H9 (cell line): ENCODE results near the gene CPD. TPM values are rescaled to one million over a fixed set of nuclear protein-coding genes. Genes with fewer than 3 reads are reported as not detected.

ENCODE experiments used
- DNase-seq: peaks from one replicate; pipeline ENCODE4 v3.0.0-alpha.2; 2017
- H2AFZ ChIP-seq: one replicate; pipeline ENCODE4 v1.6.1; 2013; ENCODE audit warnings: mild to moderate bottlenecking, low read length, control low read depth, moderate library complexity
- H2AK5ac ChIP-seq: 2 replicates; pipeline ENCODE4 v1.6.1; 2013; ENCODE audit warnings: low read length, control low read depth, mixed read lengths; ENCODE audit not compliant: insufficient read length
- H2BK120ac ChIP-seq: one replicate; pipeline ENCODE4 v1.6.1; 2013; ENCODE audit warnings: low read depth, mild to moderate bottlenecking, low read length, control low read depth, inconsistent platforms; ENCODE audit not compliant: poor library complexity, severe bottlenecking
- H2BK12ac ChIP-seq: 2 replicates; pipeline ENCODE4 v1.6.1; 2013; ENCODE audit warnings: low read length, control low read depth, mixed read lengths, low read depth; ENCODE audit not compliant: insufficient read length
- H2BK15ac ChIP-seq: 2 replicates; pipeline ENCODE4 v1.6.1; 2013; ENCODE audit warnings: low read depth, low read length, control low read depth
- H2BK20ac ChIP-seq: one replicate; pipeline ENCODE4 v1.6.1; 2013; ENCODE audit warnings: low read depth, mild to moderate bottlenecking, low read length, control low read depth, inconsistent platforms; ENCODE audit not compliant: poor library complexity, severe bottlenecking
- H2BK5ac ChIP-seq: 2 replicates; pipeline ENCODE4 v1.6.1; 2013; ENCODE audit warnings: low read length, control low read depth, mixed read lengths; ENCODE audit not compliant: insufficient read length
- H3K14ac ChIP-seq: 2 replicates; pipeline ENCODE4 v1.6.1; 2013; ENCODE audit warnings: low read length, control low read depth; ENCODE audit not compliant: insufficient read depth
- H3K18ac ChIP-seq: 2 replicates; pipeline ENCODE4 v1.6.1; 2013; ENCODE audit warnings: low read depth, mild to moderate bottlenecking, mixed read lengths, low read length, control low read depth; ENCODE audit not compliant: insufficient read length
- H3K23ac ChIP-seq: 2 replicates; pipeline ENCODE4 v1.6.1; 2013; ENCODE audit warnings: low read length, control low read depth, mixed read lengths, low read depth; ENCODE audit not compliant: insufficient read length
- H3K23me2 ChIP-seq: 2 replicates; pipeline ENCODE4 v1.6.1; 2013; ENCODE audit warnings: low read depth, mild to moderate bottlenecking, mixed read lengths, low read length, control low read depth; ENCODE audit not compliant: insufficient read length, poor library complexity, severe bottlenecking
- H3K27ac ChIP-seq: 2 replicates; pipeline ENCODE4 v1.5.1; 2013; ENCODE audit warnings: low read length, control low read depth, mixed read lengths, low read depth; ENCODE audit not compliant: insufficient read length
- H3K27me3 ChIP-seq: 2 replicates; pipeline ENCODE4 v1.6.1; 2013; ENCODE audit warnings: low read length, control low read depth, inconsistent platforms; ENCODE audit not compliant: insufficient read depth
- H3K4ac ChIP-seq: 2 replicates; pipeline ENCODE4 v1.6.1; 2013; ENCODE audit warnings: low read depth, mild to moderate bottlenecking, control low read depth, inconsistent platforms, low read length, moderate library complexity
- H3K4me1 ChIP-seq: 2 replicates; pipeline ENCODE4 v1.6.1; 2013; ENCODE audit warnings: low read length, control low read depth, inconsistent platforms; ENCODE audit not compliant: insufficient read depth
- H3K4me2 ChIP-seq: 2 replicates; pipeline ENCODE4 v1.6.1; 2013; ENCODE audit warnings: low read length, control low read depth, mixed read lengths; ENCODE audit not compliant: insufficient read length, insufficient read depth
- H3K56ac ChIP-seq: 2 replicates; pipeline ENCODE4 v1.6.1; 2013; ENCODE audit warnings: low read depth, mild to moderate bottlenecking, mixed read lengths, low read length, control low read depth; ENCODE audit not compliant: insufficient read length
- H3K79me1 ChIP-seq: 2 replicates; pipeline ENCODE4 v1.6.1; 2013; ENCODE audit warnings: low read depth, mild to moderate bottlenecking, moderate library complexity, low read length, control low read depth, inconsistent platforms; ENCODE audit not compliant: insufficient read depth, poor library complexity, severe bottlenecking
- H3K79me2 ChIP-seq: 2 replicates; pipeline ENCODE4 v1.6.1; 2013; ENCODE audit warnings: low read length, control low read depth, inconsistent platforms; ENCODE audit not compliant: insufficient read depth
- H3K9ac ChIP-seq: 2 replicates; pipeline ENCODE4 v1.6.1; 2013; ENCODE audit warnings: low read length, control low read depth, mixed read lengths; ENCODE audit not compliant: insufficient read length; ENCODE audit errors: extremely low read depth
- H3K9me3 ChIP-seq: one replicate; pipeline ENCODE4 v1.6.1; 2013; ENCODE audit warnings: low read depth, low read length, inconsistent platforms; ENCODE audit not compliant: control insufficient read depth
- H3T11ph ChIP-seq: one replicate; pipeline ENCODE4 v1.6.1; 2013; ENCODE audit warnings: mild to moderate bottlenecking, low read length, control low read depth, inconsistent platforms
- H4K20me1 ChIP-seq: one replicate; pipeline ENCODE4 v1.6.1; 2013; ENCODE audit not compliant: control insufficient read depth, insufficient read length, insufficient read depth
- H4K5ac ChIP-seq: 2 replicates; pipeline ENCODE4 v1.6.1; 2013; ENCODE audit warnings: low read depth, mild to moderate bottlenecking, mixed read lengths, low read length, control low read depth; ENCODE audit not compliant: insufficient read length
- H4K8ac ChIP-seq: replicated peaks from 2 replicates; pipeline ENCODE4 v1.6.1; 2013; ENCODE audit warnings: low read length, control low read depth, mixed read lengths, low read depth; ENCODE audit not compliant: insufficient read length
- H4K91ac ChIP-seq: 2 replicates; pipeline ENCODE4 v1.6.1; 2013; ENCODE audit warnings: low read depth, mild to moderate bottlenecking, moderate library complexity, mixed read lengths, low read length, control low read depth; ENCODE audit not compliant: insufficient read length
- H3K27ac Mint-ChIP-seq, 3 experiments: 2 replicates in 2 of 3; 3 replicates in 1 of 3; pipeline ENCODE4 v1.8.0; 2020 to 2021; ENCODE audit warnings: mixed read lengths in 3 of 3, mild to moderate bottlenecking in 1 of 3, moderate library complexity in 1 of 3
- H3K27me3 Mint-ChIP-seq: 2 replicates; pipeline ENCODE4 v1.8.0; 2021; ENCODE audit warnings: low read depth, mild to moderate bottlenecking, moderate library complexity, mixed read lengths
- H3K36me3 Mint-ChIP-seq, 3 experiments: 2 replicates in 2 of 3; 3 replicates in 1 of 3; pipeline ENCODE4 v1.8.0; 2020 to 2021; ENCODE audit warnings: low read depth in 3 of 3, mixed read lengths in 3 of 3; ENCODE audit not compliant: insufficient read depth in 1 of 3
- H3K4me1 Mint-ChIP-seq, 2 experiments: 2 replicates each; pipeline ENCODE4 v1.8.0; 2020; ENCODE audit warnings: mixed read lengths in 2 of 2
- H3K4me3 Mint-ChIP-seq, 2 experiments: 2 replicates in 1 of 2; 3 replicates in 1 of 2; pipeline ENCODE4 v1.8.0; 2020 to 2021; ENCODE audit warnings: mild to moderate bottlenecking in 2 of 2, mixed read lengths in 2 of 2, moderate library complexity in 1 of 2
- H3K9me3 Mint-ChIP-seq, 2 experiments: 2 replicates in 1 of 2; 3 replicates in 1 of 2; pipeline ENCODE4 v1.8.0; 2020; ENCODE audit warnings: mild to moderate bottlenecking in 2 of 2, mixed read lengths in 2 of 2, moderate library complexity in 1 of 2
- WGBS: extraction: QIAGEN DNeasy Blood & Tissue Kit; methylation state at CpG from one replicate; pipeline ENCODE4 v1.1.7; 2013; ENCODE audit warnings: missing lambda C conversion rate, low lambda C conversion rate, mixed read lengths; ENCODE audit not compliant: insufficient read length; ENCODE audit errors: extremely low coverage; 5-methylcytosine and 5-hydroxymethylcytosine counted together
- total RNA-seq: library from RNA; stranded (reverse); gene quantifications from 2 replicates; pipeline ENCODE4 v1.2.1, GENCODE V29; 2021
- TF ChIP-seq, protein P1 (sequence below): fragments of 200-600 bp; sonication (generic); conservative IDR thresholded peaks from 3 replicates; pipeline ENCODE4 v1.8.0; 2021; ENCODE audit warnings: antibody characterized with exemption, mild to moderate bottlenecking

The CPD gene
- total RNA-seq, 1 experiment from 2014 or later = 47.0 TPM

DNA sequence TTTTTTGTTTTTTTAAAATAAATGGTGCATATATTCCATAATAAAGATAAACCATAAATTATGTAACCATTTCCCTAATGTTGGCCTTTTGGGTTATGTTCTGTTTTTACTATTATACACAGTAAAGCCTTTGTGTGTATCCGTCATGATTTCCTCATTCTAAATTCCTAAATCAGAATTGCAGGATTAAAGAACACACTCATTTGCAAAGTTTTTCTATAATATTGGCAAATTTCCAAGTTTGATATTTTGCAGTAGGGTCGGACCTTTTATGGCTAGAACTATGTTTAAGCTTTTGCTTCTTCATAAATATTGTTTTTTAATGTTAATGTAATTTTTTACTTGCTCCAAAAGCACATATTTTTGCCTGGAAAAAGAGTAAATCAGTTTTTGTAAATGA is 115.1 kb downstream of the CPD start:
- no peaks in the 10 kb centered on the region for H3K23me2 ChIP-seq
- no peak overlapping the region for H3K9ac ChIP-seq
- H3K23ac ChIP-seq = no peak overlapping the region
- H3K4me1 Mint-ChIP-seq = no peaks in the 10 kb centered on the region
- no peak overlapping the region for H2BK120ac ChIP-seq
- no peak overlapping the region for H3K56ac ChIP-seq
- no peak overlapping the region for H3K4me3 Mint-ChIP-seq
- no CpG with 5 or more reads among the region's 2 CpGs for WGBS
- no peak overlapping the region for H2BK5ac ChIP-seq
- no peak overlapping the region for H3K18ac ChIP-seq
- H3K79me1 ChIP-seq = no peaks in the 10 kb centered on the region
- no peak overlapping the region for H2BK12ac ChIP-seq
- no peaks in the 10 kb centered on the region for H3K4me1 ChIP-seq
- no peak overlapping the region for H3K27ac Mint-ChIP-seq
- TF ChIP-seq, protein P1, sequence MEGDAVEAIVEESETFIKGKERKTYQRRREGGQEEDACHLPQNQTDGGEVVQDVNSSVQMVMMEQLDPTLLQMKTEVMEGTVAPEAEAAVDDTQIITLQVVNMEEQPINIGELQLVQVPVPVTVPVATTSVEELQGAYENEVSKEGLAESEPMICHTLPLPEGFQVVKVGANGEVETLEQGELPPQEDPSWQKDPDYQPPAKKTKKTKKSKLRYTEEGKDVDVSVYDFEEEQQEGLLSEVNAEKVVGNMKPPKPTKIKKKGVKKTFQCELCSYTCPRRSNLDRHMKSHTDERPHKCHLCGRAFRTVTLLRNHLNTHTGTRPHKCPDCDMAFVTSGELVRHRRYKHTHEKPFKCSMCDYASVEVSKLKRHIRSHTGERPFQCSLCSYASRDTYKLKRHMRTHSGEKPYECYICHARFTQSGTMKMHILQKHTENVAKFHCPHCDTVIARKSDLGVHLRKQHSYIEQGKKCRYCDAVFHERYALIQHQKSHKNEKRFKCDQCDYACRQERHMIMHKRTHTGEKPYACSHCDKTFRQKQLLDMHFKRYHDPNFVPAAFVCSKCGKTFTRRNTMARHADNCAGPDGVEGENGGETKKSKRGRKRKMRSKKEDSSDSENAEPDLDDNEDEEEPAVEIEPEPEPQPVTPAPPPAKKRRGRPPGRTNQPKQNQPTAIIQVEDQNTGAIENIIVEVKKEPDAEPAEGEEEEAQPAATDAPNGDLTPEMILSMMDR = no peak
- no peak overlapping the region for H3K4ac ChIP-seq
- no peak overlapping the region for H4K91ac ChIP-seq
- H4K5ac ChIP-seq = no peak overlapping the region
- DNase-seq = no peak
- peaks cover 33 to 87% (median 84%) of the 10 kb centered on the region in 3 experiments; a peak in 6 of 7 replicates for H3K36me3 Mint-ChIP-seq
- no peaks in the 10 kb centered on the region for H3K27me3 Mint-ChIP-seq
- H3K27ac ChIP-seq = no peak overlapping the region
- no peak overlapping the region for H3K14ac ChIP-seq
- no peak overlapping the region for H2AFZ ChIP-seq
- no peaks in the 10 kb centered on the region for H3K27me3 ChIP-seq
- H4K8ac ChIP-seq = no peak overlapping the region
- no peak overlapping the region for H2BK20ac ChIP-seq
- no peaks in the 10 kb centered on the region for H3K9me3 ChIP-seq
- no peak overlapping the region for H2AK5ac ChIP-seq
- no peak overlapping the region for H3K4me2 ChIP-seq
- no peaks in the 10 kb centered on the region for H4K20me1 ChIP-seq
- H3T11ph ChIP-seq = no peak overlapping the region
- H2BK15ac ChIP-seq = no peak overlapping the region
- no peaks in the 10 kb centered on the region for H3K79me2 ChIP-seq
- no peaks in the 10 kb centered on the region for H3K9me3 Mint-ChIP-seq
